ENCODE results near the gene GRB14.

The GRB14 gene

DNA sequence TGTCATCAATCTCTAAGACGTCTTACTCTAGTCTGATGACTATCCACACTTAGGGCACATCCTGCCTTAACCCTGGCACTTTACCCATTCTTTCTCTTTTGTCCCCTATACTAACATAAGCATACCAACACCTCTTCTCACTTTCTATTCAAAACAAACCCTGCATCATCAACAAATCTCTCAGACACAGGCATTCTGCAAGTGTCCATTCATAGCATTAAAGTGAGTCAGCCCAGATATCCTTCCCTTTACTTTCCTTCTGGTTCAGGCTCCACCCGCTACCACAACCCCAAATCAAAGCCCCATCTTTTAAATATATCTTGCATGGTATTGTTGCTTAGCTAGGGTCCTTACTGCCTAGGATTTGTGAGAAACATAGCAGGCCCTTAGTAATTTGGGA lies 3.8 kb downstream of the GRB14 start:
- TF ChIP-seq, protein P1, sequence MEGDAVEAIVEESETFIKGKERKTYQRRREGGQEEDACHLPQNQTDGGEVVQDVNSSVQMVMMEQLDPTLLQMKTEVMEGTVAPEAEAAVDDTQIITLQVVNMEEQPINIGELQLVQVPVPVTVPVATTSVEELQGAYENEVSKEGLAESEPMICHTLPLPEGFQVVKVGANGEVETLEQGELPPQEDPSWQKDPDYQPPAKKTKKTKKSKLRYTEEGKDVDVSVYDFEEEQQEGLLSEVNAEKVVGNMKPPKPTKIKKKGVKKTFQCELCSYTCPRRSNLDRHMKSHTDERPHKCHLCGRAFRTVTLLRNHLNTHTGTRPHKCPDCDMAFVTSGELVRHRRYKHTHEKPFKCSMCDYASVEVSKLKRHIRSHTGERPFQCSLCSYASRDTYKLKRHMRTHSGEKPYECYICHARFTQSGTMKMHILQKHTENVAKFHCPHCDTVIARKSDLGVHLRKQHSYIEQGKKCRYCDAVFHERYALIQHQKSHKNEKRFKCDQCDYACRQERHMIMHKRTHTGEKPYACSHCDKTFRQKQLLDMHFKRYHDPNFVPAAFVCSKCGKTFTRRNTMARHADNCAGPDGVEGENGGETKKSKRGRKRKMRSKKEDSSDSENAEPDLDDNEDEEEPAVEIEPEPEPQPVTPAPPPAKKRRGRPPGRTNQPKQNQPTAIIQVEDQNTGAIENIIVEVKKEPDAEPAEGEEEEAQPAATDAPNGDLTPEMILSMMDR (IDR thresholded peaks at IDR 0.05), result no peak
- H3K27ac ChIP-seq, result no peak overlapping the region
- no peak overlapping the region for H3K4me3 ChIP-seq
- DNase-seq (ENCODE audit: low spot score), result no peak

DNA sequence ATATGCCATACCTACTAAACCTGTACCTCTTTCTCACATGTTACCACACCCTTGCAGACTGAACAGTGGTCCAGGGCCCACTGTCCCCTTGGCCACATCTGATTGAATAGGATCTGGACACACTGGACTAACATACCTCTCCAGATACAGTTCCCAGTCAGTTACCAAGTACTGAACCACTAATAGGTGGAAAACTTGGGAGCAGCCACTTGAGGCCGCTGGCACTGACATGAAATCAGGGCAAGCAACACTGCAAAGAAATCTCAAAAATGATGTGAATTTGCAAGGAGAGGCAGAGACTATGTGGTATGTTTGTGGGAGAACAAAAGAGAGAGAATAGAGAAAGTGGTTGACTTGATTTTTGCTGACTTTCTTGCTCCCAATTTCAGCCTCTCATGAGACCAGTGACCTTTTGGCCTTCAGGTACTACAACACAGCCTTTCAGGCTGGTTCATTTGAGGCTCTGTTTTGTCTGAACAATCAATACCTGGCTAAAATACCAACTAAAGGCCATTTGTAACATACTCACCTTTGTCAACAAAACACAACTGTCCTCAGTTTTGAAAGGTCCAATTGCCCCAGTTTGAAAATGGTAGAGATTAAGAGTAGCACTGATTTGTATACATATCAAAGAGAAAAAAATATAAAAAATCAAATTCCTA lies 7.8 kb downstream of the GRB14 start:
- no peak overlapping the region for H3K27ac ChIP-seq

DNA sequence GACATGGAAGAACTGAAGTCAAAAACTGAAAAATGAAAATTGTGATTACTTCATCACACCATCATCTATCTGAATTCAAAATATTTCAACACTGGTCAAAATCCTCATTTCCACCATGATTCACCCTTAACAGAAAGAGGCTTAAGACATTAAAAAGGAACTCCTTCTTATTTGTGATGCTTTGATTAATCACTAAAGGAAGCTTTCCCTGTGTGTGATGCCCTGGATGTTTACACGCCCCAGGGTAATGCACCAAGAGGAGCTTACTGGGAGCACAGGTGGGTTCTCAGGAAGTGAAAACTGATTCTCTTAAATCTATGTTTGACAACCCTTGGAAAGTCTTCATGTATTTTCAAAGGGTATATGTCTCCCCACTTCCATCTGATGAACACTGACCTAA lies 11.5 kb downstream of the GRB14 start:
- Histone ChIP-seq H3K27ac (no peak overlapping the region), H3K4me3 (no peak overlapping the region)
- TF ChIP-seq, protein P1 (IDR thresholded peaks at IDR 0.05), result no peak
- DNase-seq (ENCODE audit: low spot score), result no peak

More for the DNA sequence above, 7.8 kb downstream of the GRB14 start:
- TF ChIP-seq, protein P1 (IDR thresholded peaks at IDR 0.05), result no peak
- no peak for DNase-seq (ENCODE audit: low spot score)
- no peak overlapping the region for H3K4me3 ChIP-seq

DNA sequence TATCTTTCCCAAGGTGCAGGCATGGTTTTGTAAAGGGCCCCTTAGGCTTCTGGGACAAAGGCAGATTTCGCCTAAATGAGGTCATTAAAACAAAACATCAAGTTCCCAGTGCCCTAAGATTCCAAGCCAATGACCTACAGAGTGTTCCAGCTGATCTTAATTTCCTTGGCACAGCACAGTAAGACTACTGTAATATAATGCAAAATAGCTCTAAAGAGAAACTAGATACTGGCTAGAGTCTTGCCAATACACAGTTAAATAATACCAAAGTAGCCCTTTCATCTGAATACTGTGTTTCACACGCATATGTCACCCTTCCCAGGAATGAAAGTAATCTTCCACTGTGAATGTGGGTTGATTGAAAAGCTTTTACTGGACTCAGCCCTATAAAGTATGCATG lies 14.7 kb downstream of the GRB14 start:
- Histone ChIP-seq H3K4me3 (no peak overlapping the region), H3K27ac (no peak overlapping the region)
- no peak for DNase-seq (ENCODE audit: low spot score)
- TF ChIP-seq, protein P1 (IDR thresholded peaks at IDR 0.05), result no peak

DNA sequence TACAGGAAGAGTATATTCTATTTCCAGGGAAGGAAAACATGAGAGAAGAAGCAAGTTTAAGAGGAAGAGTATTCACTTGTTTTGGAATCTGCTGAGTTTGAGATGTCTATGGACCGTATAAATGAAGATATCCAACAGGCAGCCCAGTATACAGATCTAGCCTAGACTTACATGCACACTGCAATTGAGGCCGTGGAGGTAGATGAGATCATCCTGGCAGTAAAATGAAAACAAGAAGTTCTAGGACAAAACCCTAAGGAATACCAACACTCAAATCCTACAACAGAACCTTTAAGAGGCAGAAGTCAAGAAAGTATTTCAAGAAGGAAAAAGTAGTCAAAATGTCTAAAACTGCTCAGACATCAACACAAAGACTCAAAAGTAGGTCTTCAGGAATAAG lies 16.0 kb downstream of the GRB14 start:
- H3K27ac ChIP-seq, result no peak overlapping the region
- H3K4me3 ChIP-seq, result no peak overlapping the region
- DNase-seq (ENCODE audit: low spot score), result no peak
- TF ChIP-seq, protein P1 (IDR thresholded peaks at IDR 0.05), result no peak

DNA sequence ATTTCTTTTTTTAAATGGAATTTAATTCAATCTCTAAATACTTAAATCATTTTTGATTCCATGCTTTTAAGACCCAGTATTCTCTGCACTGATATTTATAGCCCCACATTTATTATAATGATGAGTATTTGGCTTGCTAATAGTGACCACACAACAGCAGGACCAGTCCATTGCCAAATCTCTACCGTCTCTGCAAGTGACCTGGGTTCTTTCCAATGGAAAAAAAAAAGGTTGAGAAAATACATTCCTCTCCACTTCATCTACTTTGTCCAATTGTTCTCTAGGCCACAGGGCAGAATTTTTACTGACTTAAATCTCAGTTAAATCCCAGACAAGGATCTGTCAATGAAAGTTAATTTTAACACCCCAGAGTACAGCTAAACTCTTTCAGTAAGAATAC lies 20.5 kb downstream of the GRB14 start:
- no peak overlapping the region for H3K27ac ChIP-seq
- TF ChIP-seq, protein P1 (IDR thresholded peaks at IDR 0.05), result no peak
- H3K4me3 ChIP-seq, result no peak overlapping the region

DNA sequence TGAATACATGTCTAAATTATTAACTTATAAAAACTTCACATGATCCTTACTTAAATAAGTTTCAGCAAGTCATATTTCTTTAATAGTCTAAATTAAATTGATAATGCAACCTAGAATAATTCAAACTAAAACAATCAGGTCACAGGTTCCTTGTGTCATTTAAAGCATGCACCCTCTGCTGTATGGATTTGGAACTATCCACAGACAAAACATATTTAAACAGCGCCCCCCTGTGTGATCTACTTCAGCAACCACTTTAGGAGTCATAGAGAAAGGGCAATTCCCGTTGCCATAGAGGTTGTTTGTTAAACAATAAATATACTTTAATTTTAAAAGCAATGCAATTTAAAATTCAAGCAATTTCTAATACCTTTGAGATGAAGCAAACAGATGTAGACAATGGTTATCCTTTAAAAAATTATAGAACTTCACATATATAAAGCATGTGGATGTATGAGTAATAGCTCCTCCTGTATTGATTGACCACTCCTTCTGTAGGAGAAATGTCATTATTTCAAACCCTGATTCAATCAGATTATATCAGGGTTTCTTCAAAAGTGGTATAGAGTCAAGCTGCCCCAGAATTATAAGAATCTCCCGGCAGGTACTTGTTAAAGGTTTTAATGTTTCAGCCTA lies 21.2 kb downstream of the GRB14 start:
- TF ChIP-seq, protein P1 (IDR thresholded peaks at IDR 0.05), result peak; percentile 28
- no peak for DNase-seq (ENCODE audit: low spot score)
- no peak overlapping the region for H3K4me3 ChIP-seq
- no peak overlapping the region for H3K27ac ChIP-seq

More for the DNA sequence above, 20.5 kb downstream of the GRB14 start:
- DNase-seq (ENCODE audit: low spot score), result no peak
